ENCODE data around the gene MYBPC2. TPM values are rescaled to one million over a fixed set of nuclear protein-coding genes. Genes with fewer than 3 reads are reported as not detected.

MYBPC2 gene
- total RNA-seq, 4 donors from 2014 or later: 358 to 988 (median 442) TPM

GRCh38 chr19:50447053-50447452 lies 14.4 kb downstream of the MYBPC2 start:
- in situ Hi-C loops (cut with MboI; ENCODE audit: low sequenced_read_pairs in 4 of 4): no loop called here
- no peaks in the 10 kb centered on the region for H3K4me1 ChIP-seq
- no peak for ATAC-seq

DNA sequence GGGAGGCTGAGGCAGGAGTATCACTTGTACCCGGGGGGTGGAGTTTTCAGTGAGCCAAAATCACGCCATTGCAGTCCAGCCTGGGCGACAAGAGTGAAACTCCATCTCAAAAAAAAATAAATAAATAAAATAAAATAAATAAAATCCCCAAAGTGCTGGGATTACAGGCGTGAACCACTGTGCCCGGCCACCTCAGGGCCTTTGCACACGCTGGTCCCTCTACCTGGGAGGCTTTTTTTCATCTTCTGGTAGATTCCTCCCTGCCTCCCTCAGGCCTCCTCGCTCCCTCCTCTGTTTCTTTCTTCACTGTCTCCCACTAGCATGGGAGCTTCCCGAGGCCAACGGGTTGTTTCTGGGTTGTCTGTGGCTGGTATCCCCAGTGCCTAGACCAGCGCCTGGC lies 15.1 kb downstream of the MYBPC2 start:
- intact Hi-C loops (cut with DNase I; ENCODE audit: low total_unique reads): no loop called here
- H3K36me3 ChIP-seq: no peaks in the 10 kb centered on the region
- no peak overlapping the region for H3K4me3 ChIP-seq
- H3K9me3 ChIP-seq: no peaks in the 10 kb centered on the region
- ATAC-seq (no peak), DNase-seq (no peak)
- no peaks in the 10 kb centered on the region for H3K4me1 ChIP-seq
- no peaks in the 10 kb centered on the region for H3K27me3 ChIP-seq
- TF ChIP-seq POLR2A (IDR thresholded peaks at IDR 0.05) (no peak), CTCF (IDR thresholded peaks at IDR 0.05 in 4 of 5, conservative IDR thresholded peaks at IDR 0.05 in 1 of 5) (no peak)
- peak overlapping the region in 1 of 4 donors; percentile 39 for H3K27ac ChIP-seq
- in situ Hi-C loops (cut with MboI; ENCODE audit: low sequenced_read_pairs in 4 of 4): no loop called here

More at GRCh38 chr19:50447053-50447452, 14.4 kb downstream of the MYBPC2 start:
- intact Hi-C loops (cut with DNase I; ENCODE audit: low total_unique reads): no loop called here
- TF ChIP-seq POLR2A (IDR thresholded peaks at IDR 0.05): no peak
- no peak for TF ChIP-seq CTCF (IDR thresholded peaks at IDR 0.05 in 4 of 5, conservative IDR thresholded peaks at IDR 0.05 in 1 of 5)
- DNase-seq: no peak
- Histone ChIP-seq H3K36me3 (no peaks in the 10 kb centered on the region), H3K9me3 (no peaks in the 10 kb centered on the region), H3K27ac (peak overlapping the region in 1 of 4 donors; percentile 39), H3K4me3 (no peak overlapping the region), H3K27me3 (no peaks in the 10 kb centered on the region)

GRCh38 chr19:50449236-50449899 lies 16.7 kb downstream of the MYBPC2 start:
- TF ChIP-seq POLR2A (IDR thresholded peaks at IDR 0.05): no peak
- TF ChIP-seq CTCF (IDR thresholded peaks at IDR 0.05 in 4 of 5, conservative IDR thresholded peaks at IDR 0.05 in 1 of 5): no peak
- ATAC-seq (peak; percentile 39 to 78), DNase-seq (peak in 1 of 2 donors; percentile 67)
- Histone ChIP-seq H3K36me3 (no peaks in the 10 kb centered on the region), H3K4me3 (no peak overlapping the region), H3K27ac (peak overlapping the region in 1 of 4 donors; percentile 69), H3K9me3 (no peaks in the 10 kb centered on the region), H3K27me3 (no peaks in the 10 kb centered on the region), H3K4me1 (no peaks in the 10 kb centered on the region)
- intact Hi-C loops (cut with DNase I; ENCODE audit: low total_unique reads) (no loop called here), in situ Hi-C loops (cut with MboI; ENCODE audit: low sequenced_read_pairs in 4 of 4) (no loop called here)

DNA sequence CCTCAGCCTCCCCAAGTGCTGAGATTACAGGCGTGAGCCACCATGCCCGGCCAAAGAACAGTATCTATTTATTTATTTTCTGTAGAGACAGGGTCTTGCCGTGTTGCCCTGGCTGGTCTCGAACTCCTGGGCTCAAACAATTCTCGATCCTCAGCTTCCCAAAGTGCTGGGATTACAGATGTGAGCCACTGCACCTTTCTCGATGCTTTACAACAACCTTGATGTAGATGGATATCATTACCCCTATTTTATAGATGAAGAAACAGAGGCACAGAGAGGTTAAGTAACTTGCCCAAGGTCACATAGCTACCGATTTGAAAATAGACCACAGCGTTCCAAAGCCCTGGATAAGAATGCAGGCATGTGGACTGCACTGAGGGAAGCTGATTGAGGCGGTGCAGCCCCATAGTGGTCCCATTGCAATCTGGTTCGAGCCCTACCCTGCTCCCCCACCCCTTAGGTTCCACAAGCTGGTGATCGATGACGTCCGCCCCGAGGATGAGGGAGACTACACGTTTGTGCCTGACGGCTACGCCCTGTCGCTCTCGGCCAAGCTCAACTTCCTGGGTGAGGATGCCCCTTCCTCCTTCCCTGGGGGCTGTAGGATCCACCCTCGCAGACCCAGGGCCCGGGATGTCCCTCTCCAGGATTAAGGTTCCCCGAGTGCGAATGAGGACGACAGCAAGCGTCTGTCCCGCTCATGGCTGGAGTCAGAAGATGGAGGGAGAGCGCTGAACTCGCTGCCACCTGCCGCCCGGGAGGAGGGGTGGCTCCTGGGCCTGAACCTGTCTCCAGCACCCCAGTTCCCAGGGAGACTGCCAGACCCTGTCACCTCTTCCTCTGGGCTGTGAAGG lies 17.9 kb downstream of the MYBPC2 start:
- no peak for ATAC-seq
- Histone ChIP-seq H3K9me3 (no peaks in the 10 kb centered on the region), H3K36me3 (no peaks in the 10 kb centered on the region), H3K27ac (peak overlapping the region in 1 of 4 donors; percentile 34), H3K27me3 (no peaks in the 10 kb centered on the region), H3K4me1 (no peaks in the 10 kb centered on the region), H3K4me3 (no peak overlapping the region)
- no peak for DNase-seq
- in situ Hi-C loops (cut with MboI; ENCODE audit: low sequenced_read_pairs in 4 of 4): loop anchor here in 1 of 4 donors (25.0 kb wide), 1 partner anchor 88 kb away; the partner anchor contains the start of gene NAPSA
- intact Hi-C loops (cut with DNase I; ENCODE audit: low total_unique reads): no loop called here
- TF ChIP-seq POLR2A (IDR thresholded peaks at IDR 0.05): no peak
- no peak for TF ChIP-seq CTCF (IDR thresholded peaks at IDR 0.05 in 4 of 5, conservative IDR thresholded peaks at IDR 0.05 in 1 of 5)
